Transverse colon (tissue), 4 donors: ENCODE results near the gene PNMA8B.
A peak's percentile ranks its signal among the peaks of the same experiment; 100 is the strongest.

Experiments used
- EP300 ChIP-seq: sonication (generic); formaldehyde crosslinking; IDR thresholded peaks from one replicate; pipeline ENCODE4 v1.6.1; 2017; ENCODE audit warnings: antibody characterized with exemption, low read depth
- POLR2A ChIP-seq: fragments of 450-650 bp; IDR thresholded peaks from one replicate; pipeline ENCODE4 v1.6.1; 2016; ENCODE audit warnings: antibody characterized with exemption, mild to moderate bottlenecking, moderate library complexity
- POLR2AphosphoS5 ChIP-seq, 3 donors: sonication (generic); formaldehyde crosslinking; IDR thresholded peaks; one replicate each; pipeline ENCODE4 v1.6.1; 2016; ENCODE audit warnings: antibody characterized with exemption in 3 of 3
- TF ChIP-seq, protein P1 (sequence below), 5 experiments: fragments of 200-600 bp in 3 of 5; fragments of 450-650 bp in 2 of 5; sonication (generic) in 3 of 5; IDR thresholded peaks; 1 replicate in 2 of 5; 2 replicates in 3 of 5; pipeline ENCODE4 v1.5.1; 2016 to 2017; ENCODE audit warnings: antibody characterized with exemption in 5 of 5, inconsistent platforms in 3 of 5, mild to moderate bottlenecking in 2 of 5, moderate library complexity in 1 of 5

DNA sequence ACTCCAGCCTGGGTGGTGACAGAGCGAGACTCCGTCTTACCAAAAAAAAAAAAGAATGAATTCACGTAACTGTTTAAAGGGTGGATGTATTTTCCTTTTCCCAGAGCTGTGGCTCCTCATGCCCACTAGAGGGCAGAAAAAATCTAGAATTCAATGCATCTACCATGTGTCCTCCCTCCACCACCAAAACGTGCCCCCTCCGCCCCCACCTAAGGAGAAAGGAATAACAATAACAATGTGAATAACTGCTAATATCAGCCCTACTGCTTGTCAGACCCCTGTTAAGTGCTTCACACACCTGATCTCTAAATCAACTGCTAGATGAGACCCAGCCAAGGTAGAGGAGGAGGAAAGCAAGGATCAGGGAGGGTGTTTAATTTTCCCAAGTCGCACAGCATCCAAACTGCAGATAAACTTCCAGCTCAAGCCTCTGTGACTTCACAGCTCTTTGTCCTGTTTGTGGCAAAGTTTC is 20.2 kb upstream of the PNMA8B start:
- TF ChIP-seq POLR2A, result no peak
- TF ChIP-seq EP300, result no peak
- TF ChIP-seq, protein P1, sequence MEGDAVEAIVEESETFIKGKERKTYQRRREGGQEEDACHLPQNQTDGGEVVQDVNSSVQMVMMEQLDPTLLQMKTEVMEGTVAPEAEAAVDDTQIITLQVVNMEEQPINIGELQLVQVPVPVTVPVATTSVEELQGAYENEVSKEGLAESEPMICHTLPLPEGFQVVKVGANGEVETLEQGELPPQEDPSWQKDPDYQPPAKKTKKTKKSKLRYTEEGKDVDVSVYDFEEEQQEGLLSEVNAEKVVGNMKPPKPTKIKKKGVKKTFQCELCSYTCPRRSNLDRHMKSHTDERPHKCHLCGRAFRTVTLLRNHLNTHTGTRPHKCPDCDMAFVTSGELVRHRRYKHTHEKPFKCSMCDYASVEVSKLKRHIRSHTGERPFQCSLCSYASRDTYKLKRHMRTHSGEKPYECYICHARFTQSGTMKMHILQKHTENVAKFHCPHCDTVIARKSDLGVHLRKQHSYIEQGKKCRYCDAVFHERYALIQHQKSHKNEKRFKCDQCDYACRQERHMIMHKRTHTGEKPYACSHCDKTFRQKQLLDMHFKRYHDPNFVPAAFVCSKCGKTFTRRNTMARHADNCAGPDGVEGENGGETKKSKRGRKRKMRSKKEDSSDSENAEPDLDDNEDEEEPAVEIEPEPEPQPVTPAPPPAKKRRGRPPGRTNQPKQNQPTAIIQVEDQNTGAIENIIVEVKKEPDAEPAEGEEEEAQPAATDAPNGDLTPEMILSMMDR (IDR thresholded peaks at IDR 0.05), result peak; percentile 44 to 72 (median 56)
- no peak for TF ChIP-seq POLR2AphosphoS5 (IDR thresholded peaks at IDR 0.05)
